Hypothalamus (tissue), 51 donors: Measurements from ENCODE around the gene DPM2.

Experiments
- DNase-seq, 51 donors: peaks; one replicate each; lab custom pipeline; 2025; lab: John Stamatoyannopoulos, UW

DPM2 gene

GRCh38 chr9:127924736-127925444 is 12.8 kb downstream of the DPM2 start:
- no peak for DNase-seq

GRCh38 chr9:127923771-127924170 is 13.9 kb downstream of the DPM2 start:
- no peak for DNase-seq

GRCh38 chr9:127923046-127923445 is 14.6 kb downstream of the DPM2 start:
- no peak for DNase-seq

GRCh38 chr9:127921557-127922120 is 16.0 kb downstream of the DPM2 start:
- peak in 38 of 51 donors; percentile 14 to 80 (median 50) for DNase-seq

- DNase-seq: no peak
These were observed 16.9 kb downstream of the DPM2 start for GRCh38 chr9:127920794-127921193.

- DNase-seq: peak in 4 of 51 donors; percentile 14 to 54 (median 23)
These were observed 18.3 kb downstream of the DPM2 start for GRCh38 chr9:127919253-127919815.

GRCh38 chr9:127918183-127919107 is 19.2 kb downstream of the DPM2 start:
- peak in 1 of 51 donors; percentile 20 for DNase-seq

GRCh38 chr9:127917603-127918002 is 20.1 kb downstream of the DPM2 start:
- no peak for DNase-seq

GRCh38 chr9:127916720-127917581 is 20.7 kb downstream of the DPM2 start, which contains the start of gene ST6GALNAC4:
TSS of gene ST6GALNAC4 (minus strand) at chr9:127917041. CDS start at chr9:127916419, 622 bp downstream.
- peak; percentile 33 to 98 (median 90) for DNase-seq

GRCh38 chr9:127915801-127916719 is 21.6 kb downstream of the DPM2 start:
- peak in 6 of 51 donors; percentile 21 to 61 (median 26) for DNase-seq

GRCh38 chr9:127915325-127915752 is 22.3 kb downstream of the DPM2 start:
- DNase-seq: no peak

- no peak for DNase-seq
These were observed 24.0 kb downstream of the DPM2 start for GRCh38 chr9:127913682-127914081.

- DNase-seq: no peak
These were observed 24.8 kb downstream of the DPM2 start for GRCh38 chr9:127912882-127913281.

- DNase-seq: no peak
These were observed 25.4 kb downstream of the DPM2 start for GRCh38 chr9:127912296-127912695.

GRCh38 chr9:127910613-127911205 is 26.9 kb downstream of the DPM2 start:
- no peak for DNase-seq

GRCh38 chr9:127909839-127910273 is 27.8 kb downstream of the DPM2 start:
- DNase-seq: no peak

GRCh38 chr9:127908660-127908926 is 29.1 kb downstream of the DPM2 start:
- DNase-seq: no peak

- no peak for DNase-seq
These were observed 29.6 kb downstream of the DPM2 start for GRCh38 chr9:127907867-127908659.
